Gastrocnemius medialis (tissue), 4 donors: ENCODE measurements around the gene CHKA. TPM values are rescaled to one million over a fixed set of nuclear protein-coding genes. Genes with fewer than 3 reads are reported as not detected.
A peak's percentile ranks its signal among the peaks of the same experiment; 100 is the strongest.

Source experiments
- ATAC-seq, 2 donors: fragments of 150-250 bp; one replicate each; pipeline ENCODE4 v1.9.1; 2016
- DNase-seq, 2 donors: peaks; one replicate each; pipeline ENCODE4 v3.0.0-alpha.2; 2019
- H3K27ac ChIP-seq, 4 donors: fragments of 200-600 bp; sonication (generic); 1 replicate in 1 of 4; 2 replicates in 3 of 4; pipeline ENCODE4 v1.5.1; 2016 to 2018; ENCODE audit warnings: mild to moderate bottlenecking in 2 of 4, moderate library complexity in 1 of 4
- H3K27me3 ChIP-seq, 3 donors: fragments of 200-600 bp; sonication (generic) in 2 of 3; 1 replicate in 1 of 3; 2 replicates in 2 of 3; pipeline versions ENCODE4 v1.5.1 to v1.6.0; 2016 to 2019; ENCODE audit warnings: mild to moderate bottlenecking in 1 of 3, moderate library complexity in 1 of 3
- H3K36me3 ChIP-seq, 2 donors: fragments of 200-600 bp; sonication (generic) in 1 of 2; one replicate each; pipeline ENCODE4 v1.5.1; 2017 to 2018
- H3K4me1 ChIP-seq, 2 donors: fragments of 200-600 bp; sonication (generic) in 1 of 2; one replicate each; pipeline ENCODE4 v1.5.1; 2016 to 2017; ENCODE audit warnings: mild to moderate bottlenecking in 2 of 2
- H3K4me3 ChIP-seq, 4 donors: fragments of 200-600 bp; sonication (generic) in 3 of 4; 1 replicate in 1 of 4; 2 replicates in 3 of 4; pipeline ENCODE4 v1.5.1; 2016 to 2019; ENCODE audit warnings: mild to moderate bottlenecking in 2 of 4
- H3K9me3 ChIP-seq, 3 donors: fragments of 200-600 bp; sonication (generic) in 2 of 3; 1 replicate in 1 of 3; 2 replicates in 2 of 3; pipeline ENCODE4 v1.5.1; 2016 to 2019
- CTCF ChIP-seq, 5 experiments: fragments of 450-650 bp in 3 of 5; fragments of 200-600 bp in 2 of 5; sonication (generic) in 2 of 5; IDR thresholded peaks in 4 of 5; conservative IDR thresholded peaks in 1 of 5; 1 replicate in 4 of 5; 2 replicates in 1 of 5; pipeline ENCODE4 v1.5.1; 2016 to 2019; ENCODE audit warnings: antibody characterized with exemption in 5 of 5, mild to moderate bottlenecking in 3 of 5, moderate library complexity in 3 of 5
- POLR2A ChIP-seq, 2 donors: fragments of 450-650 bp; IDR thresholded peaks; one replicate each; pipeline ENCODE4 v1.6.1; 2017; ENCODE audit warnings: antibody characterized with exemption in 2 of 2, mild to moderate bottlenecking in 2 of 2, moderate library complexity in 2 of 2
- in situ Hi-C, 4 donors: fragments of 200-750 bp; cut with MboI; loops; one replicate each; pipeline versions ENCODE4 v1.15.0 to v1.8.0; 2017; ENCODE audit warnings: low sequenced_read_pairs in 4 of 4
- intact Hi-C: fragments of 100-400 bp; cut with DNase I; formaldehyde crosslinking; loops from one replicate; pipeline ENCODE4 v1.15.1; 2023; ENCODE audit warnings: low total_unique reads
- total RNA-seq, 4 donors: library from RNA; depleted of rRNA; stranded (reverse); fragments of >200 nt; gene quantifications; one replicate each; pipeline versions ENCODE4 v1.1.0 to v1.2.3, GENCODE V29; 2016

The CHKA gene
- total RNA-seq, 4 donors from 2014 or later: 7.3 to 20.9 (median 12.3) TPM

- Histone ChIP-seq H3K4me1 (peaks cover 28 to 52% of the 10 kb centered on the region in 2 donors), H3K9me3 (no peaks in the 10 kb centered on the region), H3K4me3 (no peak overlapping the region), H3K27ac (peak overlapping the region; percentile 74 to 88 (median 76)), H3K27me3 (no peaks in the 10 kb centered on the region), H3K36me3 (peaks cover 0 to 13% of the 10 kb centered on the region in 2 donors)
- ATAC-seq: no peak
- in situ Hi-C loops (no loop called here), intact Hi-C loops (loop anchor here (5.0 to 10.0 kb wide), 2 partner anchors 34 to 452 kb away; partner anchors contain the start of genes GSTP1 and UNC93B1)
- TF ChIP-seq CTCF (IDR thresholded peaks at IDR 0.05 in 4 of 5, conservative IDR thresholded peaks at IDR 0.05 in 1 of 5) (no peak), POLR2A (IDR thresholded peaks at IDR 0.05) (no peak)
- peak in 1 of 2 donors; percentile 54 for DNase-seq
Measured at GRCh38 chr11:68036717-68037239, 84.4 kb downstream of the CHKA start.

DNA sequence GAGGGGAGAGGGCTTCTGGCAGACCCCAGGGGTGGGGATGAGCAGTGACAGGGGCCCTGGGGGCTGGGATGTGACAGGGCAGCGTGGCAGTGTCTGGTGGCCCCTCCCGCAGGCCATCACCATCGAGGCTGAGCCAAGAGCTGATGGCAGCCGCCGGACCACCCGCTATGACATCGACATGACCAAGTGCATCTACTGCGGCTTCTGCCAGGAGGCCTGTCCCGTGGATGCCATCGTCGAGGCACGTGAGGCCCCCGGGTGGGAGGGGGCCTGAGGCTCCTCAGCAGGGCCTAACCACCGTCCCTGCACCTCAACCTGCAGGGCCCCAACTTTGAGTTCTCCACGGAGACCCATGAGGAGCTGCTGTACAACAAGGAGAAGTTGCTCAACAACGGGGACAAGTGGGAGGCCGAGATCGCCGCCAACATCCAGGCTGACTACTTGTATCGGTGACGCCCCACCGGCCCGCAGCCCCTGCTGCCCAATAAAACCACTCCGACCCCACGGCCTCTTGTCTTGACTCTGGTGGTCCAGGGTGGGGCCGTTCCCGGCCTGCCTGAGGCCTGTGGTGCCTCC is 85.0 kb downstream of the CHKA start:
- DNase-seq: no peak
- intact Hi-C loops: loop anchor here (5.0 to 10.0 kb wide), 2 partner anchors 34 to 451 kb away; partner anchors contain the start of genes GSTP1 and UNC93B1
- Histone ChIP-seq H3K9me3 (no peaks in the 10 kb centered on the region), H3K27ac (peak overlapping the region; percentile 74 to 88 (median 76)), H3K27me3 (no peaks in the 10 kb centered on the region), H3K4me3 (no peak overlapping the region), H3K36me3 (peaks cover 0 to 13% of the 10 kb centered on the region in 2 donors), H3K4me1 (peaks cover 34 to 57% of the 10 kb centered on the region in 2 donors)
- ATAC-seq: no peak
- TF ChIP-seq CTCF (IDR thresholded peaks at IDR 0.05 in 4 of 5, conservative IDR thresholded peaks at IDR 0.05 in 1 of 5) (no peak), POLR2A (IDR thresholded peaks at IDR 0.05) (no peak)
- in situ Hi-C loops: no loop called here

DNA sequence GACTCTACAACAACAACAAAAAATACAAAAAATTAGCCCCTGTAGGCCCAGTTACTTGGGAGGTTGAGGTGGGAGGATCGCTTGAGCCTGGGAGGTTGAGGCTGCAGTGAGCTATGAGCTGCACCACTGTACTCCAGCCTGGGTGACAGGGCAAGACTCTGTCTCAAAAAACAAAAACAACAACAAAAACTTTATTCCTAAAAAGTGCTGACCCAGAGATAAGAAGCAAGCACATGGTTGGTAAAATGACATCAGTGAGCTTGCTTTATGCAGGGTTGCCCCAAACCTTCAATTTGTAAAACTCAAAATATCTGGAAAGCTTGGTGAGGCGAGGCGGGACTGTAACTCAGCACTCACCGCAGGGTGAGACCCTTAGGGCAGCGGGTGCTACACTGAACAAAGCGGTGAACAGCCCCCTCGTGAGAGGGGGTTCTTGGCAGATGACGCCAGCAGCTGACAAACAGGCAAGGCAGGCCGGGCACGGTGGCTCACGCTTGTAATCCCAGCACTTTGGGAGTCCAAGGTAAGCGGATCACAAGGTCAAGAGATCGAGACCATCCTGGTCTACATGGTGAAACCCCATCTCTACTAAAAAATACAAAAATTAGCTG is 85.8 kb downstream of the CHKA start:
- DNase-seq: no peak
- no peaks in the 10 kb centered on the region for H3K27me3 ChIP-seq
- peaks cover 34 to 59% of the 10 kb centered on the region in 2 donors for H3K4me1 ChIP-seq
- H3K27ac ChIP-seq: peak overlapping the region in 2 of 4 donors; percentile 1 to 88
- TF ChIP-seq POLR2A (IDR thresholded peaks at IDR 0.05) (no peak), CTCF (IDR thresholded peaks at IDR 0.05 in 4 of 5, conservative IDR thresholded peaks at IDR 0.05 in 1 of 5) (no peak)
- intact Hi-C loops (loop anchor here (5.0 to 10.0 kb wide), 2 partner anchors 33 to 451 kb away; partner anchors contain the start of genes GSTP1 and UNC93B1), in situ Hi-C loops (no loop called here)
- H3K4me3 ChIP-seq: no peak overlapping the region
- ATAC-seq: no peak
- H3K9me3 ChIP-seq: no peaks in the 10 kb centered on the region
- peaks cover 0 to 13% of the 10 kb centered on the region in 2 donors for H3K36me3 ChIP-seq

DNA sequence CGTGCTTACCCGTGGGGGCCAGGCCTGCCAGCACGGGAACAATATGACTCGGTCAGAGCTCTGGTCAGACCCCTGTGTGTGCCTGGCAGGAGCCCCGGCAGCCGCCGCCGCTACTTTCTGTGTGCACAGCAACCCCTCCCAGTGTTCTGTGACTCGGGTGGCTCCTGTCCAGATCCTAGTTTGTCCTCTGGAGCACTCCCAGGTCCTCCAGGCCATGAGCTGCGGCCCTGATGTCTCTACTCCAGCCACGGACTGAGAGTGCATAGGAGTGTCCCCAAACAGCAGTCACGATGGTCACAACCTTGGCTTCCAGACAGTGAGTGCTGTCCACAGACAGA is 87.5 kb downstream of the CHKA start:
- Histone ChIP-seq H3K27me3 (no peaks in the 10 kb centered on the region), H3K4me3 (no peak overlapping the region), H3K9me3 (no peaks in the 10 kb centered on the region), H3K4me1 (peaks cover 41 to 56% of the 10 kb centered on the region in 2 donors), H3K27ac (peak overlapping the region; percentile 62 to 97 (median 83)), H3K36me3 (peaks cover 0 to 13% of the 10 kb centered on the region in 2 donors)
- intact Hi-C loops (loop anchor here (5.0 to 10.0 kb wide), 2 partner anchors 239 to 449 kb away; partner anchors contain the start of genes C11orf24 and GSTP1), in situ Hi-C loops (no loop called here)
- ATAC-seq (peak; percentile 11 to 23), DNase-seq (peak; percentile 50 to 83)
- TF ChIP-seq POLR2A (IDR thresholded peaks at IDR 0.05): no peak
- no peak for TF ChIP-seq CTCF (IDR thresholded peaks at IDR 0.05 in 4 of 5, conservative IDR thresholded peaks at IDR 0.05 in 1 of 5)
